Esophagus muscularis mucosa (tissue), 3 donors: ENCODE data around the gene DTNBP1.

Experiments used
- CTCF ChIP-seq, 3 experiments: fragments of 200-600 bp in 2 of 3; fragments of 450-650 bp in 1 of 3; sonication (generic) in 2 of 3; IDR thresholded peaks; one replicate each; pipeline ENCODE4 v1.5.1; 2017 to 2019; ENCODE audit warnings: antibody characterized with exemption in 3 of 3, mild to moderate bottlenecking in 2 of 3, moderate library complexity in 1 of 3
- POLR2A ChIP-seq: fragments of 450-650 bp; IDR thresholded peaks from one replicate; pipeline ENCODE4 v1.6.1; 2017; ENCODE audit warnings: antibody characterized with exemption, moderate library complexity, mild to moderate bottlenecking, low read depth

DNA sequence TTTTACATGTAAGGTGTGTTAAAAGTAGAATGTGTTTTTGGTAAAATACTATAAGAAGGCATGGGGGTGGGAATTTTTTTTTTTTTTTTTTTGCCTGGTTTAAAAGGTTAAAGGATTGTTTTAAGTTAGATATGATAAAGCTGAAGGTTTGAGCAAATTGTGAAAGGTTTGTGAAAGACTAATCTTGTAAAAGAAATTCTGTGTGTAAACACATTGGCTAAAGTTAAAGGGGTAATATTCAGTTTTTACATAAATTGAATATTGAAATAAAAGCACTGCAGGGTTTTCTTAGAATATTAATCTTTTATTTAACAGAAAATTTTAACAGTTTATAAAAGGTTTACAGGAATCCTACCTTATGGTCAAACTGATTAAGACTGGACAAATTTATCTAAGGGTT is 105.7 kb downstream of the DTNBP1 start:
- no peak for TF ChIP-seq CTCF (IDR thresholded peaks at IDR 0.05)
- no peak for TF ChIP-seq POLR2A
